Esophagus muscularis mucosa (tissue), 4 donors: ENCODE results near the gene TPO. TPM values are rescaled to one million over a fixed set of nuclear protein-coding genes. Genes with fewer than 3 reads are reported as not detected.

Source experiments
- DNase-seq: peaks from one replicate; pipeline ENCODE4 v3.0.0-alpha.2; 2017; ENCODE audit errors: extremely low spot score
- H3K27ac ChIP-seq, 4 donors: fragments of 200-600 bp; sonication (generic); replicated peaks in 1 of 4; 1 replicate in 3 of 4; 2 replicates in 1 of 4; pipeline ENCODE4 v1.5.1; 2016 to 2019; ENCODE audit warnings: mild to moderate bottlenecking in 1 of 4
- H3K27me3 ChIP-seq, 4 donors: fragments of 200-600 bp; sonication (generic); one replicate each; pipeline versions ENCODE4 v1.5.1 to v1.6.0; 2016 to 2019
- H3K36me3 ChIP-seq, 4 donors: fragments of 200-600 bp; sonication (generic); one replicate each; pipeline ENCODE4 v1.5.1; 2016 to 2019
- H3K4me1 ChIP-seq, 4 donors: fragments of 200-600 bp; sonication (generic); one replicate each; pipeline ENCODE4 v1.5.1; 2016 to 2019
- H3K4me3 ChIP-seq, 4 donors: fragments of 200-600 bp; sonication (generic); 1 replicate in 2 of 4; 2 replicates in 2 of 4; pipeline ENCODE4 v1.5.1; 2016 to 2019; ENCODE audit warnings: mild to moderate bottlenecking in 4 of 4, moderate library complexity in 1 of 4
- H3K9me3 ChIP-seq, 4 donors: fragments of 200-600 bp; sonication (generic); 1 replicate in 3 of 4; 2 replicates in 1 of 4; pipeline ENCODE4 v1.5.1; 2016 to 2019
- CTCF ChIP-seq, 3 experiments: fragments of 200-600 bp in 2 of 3; fragments of 450-650 bp in 1 of 3; sonication (generic) in 2 of 3; IDR thresholded peaks; one replicate each; pipeline ENCODE4 v1.5.1; 2017 to 2019; ENCODE audit warnings: antibody characterized with exemption in 3 of 3, mild to moderate bottlenecking in 2 of 3, moderate library complexity in 1 of 3
- EP300 ChIP-seq: sonication (generic); formaldehyde crosslinking; IDR thresholded peaks from one replicate; pipeline ENCODE4 v1.6.1; 2017; ENCODE audit warnings: antibody characterized with exemption
- POLR2A ChIP-seq: fragments of 450-650 bp; IDR thresholded peaks from one replicate; pipeline ENCODE4 v1.6.1; 2017; ENCODE audit warnings: antibody characterized with exemption, moderate library complexity, mild to moderate bottlenecking, low read depth
- POLR2AphosphoS5 ChIP-seq, 2 donors: sonication (generic); formaldehyde crosslinking; IDR thresholded peaks; one replicate each; pipeline ENCODE4 v1.6.1; 2017; ENCODE audit warnings: antibody characterized with exemption in 2 of 2
- WGBS: methylation state at CpG from one replicate; pipeline ENCODE4 v1.1.5; 2018; 5-methylcytosine and 5-hydroxymethylcytosine counted together
- intact Hi-C: fragments of 100-400 bp; cut with DNase I; formaldehyde crosslinking; loops from one replicate; pipeline ENCODE4 v1.15.1; 2023
- total RNA-seq, 4 donors: library from RNA; depleted of rRNA; stranded (reverse); fragments of >200 nt; gene quantifications; one replicate each; pipeline versions ENCODE4 v1.1.0 to v1.2.1, GENCODE V29; 2016

The TPO gene
- total RNA-seq, 4 donors from 2014 or later = 7.1 to 18.4 (median 10.4) TPM

- Histone ChIP-seq H3K36me3 (peaks cover 0 to 32% (median 0%) of the 10 kb centered on the region in 4 donors), H3K27ac (peak overlapping the region in 3 of 4 donors; percentile 3 to 44 (median 33)), H3K4me1 (peaks cover 0 to 4% (median 0%) of the 10 kb centered on the region in 4 donors), H3K4me3 (no peak overlapping the region), H3K9me3 (no peaks in the 10 kb centered on the region), H3K27me3 (peaks cover 0 to 6% (median 0%) of the 10 kb centered on the region in 4 donors)
- no peak for DNase-seq
- TF ChIP-seq POLR2A = no peak
- TF ChIP-seq CTCF (IDR thresholded peaks at IDR 0.05) = no peak
- intact Hi-C loops = no loop called here
- 78% methylated on average over 14 of the region's 15 CpGs for WGBS
Observed at GRCh38 chr2:1492711-1493430, 79.6 kb downstream of the TPO start.

GRCh38 chr2:1493431-1494126 lies 80.3 kb downstream of the TPO start:
- H3K9me3 ChIP-seq = no peaks in the 10 kb centered on the region
- H3K4me3 ChIP-seq = no peak overlapping the region
- WGBS = 76% methylated on average over 18 of the region's 24 CpGs
- peaks cover 0 to 28% (median 0%) of the 10 kb centered on the region in 4 donors for H3K36me3 ChIP-seq
- no peak for DNase-seq
- H3K4me1 ChIP-seq = peaks cover 0 to 4% (median 0%) of the 10 kb centered on the region in 4 donors
- intact Hi-C loops = no loop called here
- no peak for TF ChIP-seq CTCF (IDR thresholded peaks at IDR 0.05)
- TF ChIP-seq EP300 = no peak
- no peak for TF ChIP-seq POLR2A
- no peak for TF ChIP-seq POLR2AphosphoS5 (IDR thresholded peaks at IDR 0.05)
- peaks cover 0 to 6% (median 0%) of the 10 kb centered on the region in 4 donors for H3K27me3 ChIP-seq
- no peak overlapping the region for H3K27ac ChIP-seq

- Histone ChIP-seq H3K9me3 (no peaks in the 10 kb centered on the region), H3K4me3 (no peak overlapping the region), H3K27me3 (peaks cover 0 to 6% (median 0%) of the 10 kb centered on the region in 4 donors), H3K4me1 (peaks cover 0 to 4% (median 0%) of the 10 kb centered on the region in 4 donors), H3K36me3 (peaks cover 0 to 23% (median 0%) of the 10 kb centered on the region in 4 donors), H3K27ac (no peak overlapping the region)
- DNase-seq = no peak
- intact Hi-C loops = no loop called here
- 82% methylated on average over 11 of the region's 12 CpGs for WGBS
- TF ChIP-seq POLR2AphosphoS5 (IDR thresholded peaks at IDR 0.05) (no peak), EP300 (no peak), CTCF (IDR thresholded peaks at IDR 0.05) (no peak), POLR2A (no peak)
Observed at GRCh38 chr2:1494257-1494656, 81.0 kb downstream of the TPO start.

GRCh38 chr2:1494906-1495305 lies 81.6 kb downstream of the TPO start:
- no peak for DNase-seq
- intact Hi-C loops = no loop called here
- Histone ChIP-seq H3K27me3 (peaks cover 0 to 6% (median 0%) of the 10 kb centered on the region in 4 donors), H3K9me3 (no peaks in the 10 kb centered on the region), H3K4me3 (no peak overlapping the region), H3K27ac (no peak overlapping the region), H3K36me3 (peaks cover 0 to 25% (median 0%) of the 10 kb centered on the region in 4 donors), H3K4me1 (peaks cover 0 to 4% (median 0%) of the 10 kb centered on the region in 4 donors)
- WGBS = 78% methylated on average over 9 of the region's 9 CpGs
- TF ChIP-seq POLR2AphosphoS5 (IDR thresholded peaks at IDR 0.05) = no peak
- no peak for TF ChIP-seq EP300
- no peak for TF ChIP-seq CTCF (IDR thresholded peaks at IDR 0.05)
- TF ChIP-seq POLR2A = no peak
